ENCODE measurements around the gene FAM120B. TPM values are rescaled to one million over a fixed set of nuclear protein-coding genes. Genes with fewer than 3 reads are reported as not detected.

The FAM120B gene
- total RNA-seq, 1 donor from 2014 or later, result 19.7 TPM

GRCh38 chr6:170438402-170438753 lies 131.8 kb downstream of the FAM120B start:
- no peaks in the 10 kb centered on the region for H3K36me3 ChIP-seq
- TF ChIP-seq EZH2 (IDR thresholded peaks at IDR 0.05) (no peak), CTCF (IDR thresholded peaks at IDR 0.05) (no peak), EZH2phosphoT487 (IDR thresholded peaks at IDR 0.05) (no peak)
- Mint-ChIP-seq H3K27ac (peak overlapping the region; percentile 99), H3K27me3 (ENCODE audit: insufficient read depth, low read depth) (peaks cover 12% of the 10 kb centered on the region), H3K4me1 (peaks cover 58% of the 10 kb centered on the region), H3K9me3 (peaks cover 12% of the 10 kb centered on the region), H3K36me3 (peaks cover 2% of the 10 kb centered on the region), H3K4me3 (peak overlapping the region; percentile 75)
- H3K4me2 ChIP-seq, result peak overlapping the region; percentile 9
- H3K9ac ChIP-seq, result no peak overlapping the region
- H4K20me1 ChIP-seq (ENCODE audit: low read depth), result no peaks in the 10 kb centered on the region
- peaks cover 12% of the 10 kb centered on the region for H3F3A ChIP-seq (ENCODE audit: low read depth)
- H3K4me3 ChIP-seq, result no peak overlapping the region
- H3K27me3 ChIP-seq, result no peaks in the 10 kb centered on the region
- H3K4me1 ChIP-seq, result peaks cover 40% of the 10 kb centered on the region
- H3K79me2 ChIP-seq (ENCODE audit: low read depth), result no peaks in the 10 kb centered on the region
- peak overlapping the region; percentile 0 for H2AFZ ChIP-seq (replicated peaks)
- H3K9me3 ChIP-seq (ENCODE audit: low read depth), result no peaks in the 10 kb centered on the region
- DNase-seq (ENCODE audit: low spot score), result peak; percentile 96
- peak overlapping the region; percentile 59 for H3K27ac ChIP-seq

- Histone ChIP-seq H3K9ac (no peak overlapping the region), H3K27me3 (no peaks in the 10 kb centered on the region), H3K36me3 (no peaks in the 10 kb centered on the region), H3K4me3 (no peak overlapping the region), H2AFZ (replicated peaks) (no peak overlapping the region), H4K20me1 (ENCODE audit: low read depth) (no peaks in the 10 kb centered on the region), H3K27ac (no peak overlapping the region), H3K9me3 (ENCODE audit: low read depth) (no peaks in the 10 kb centered on the region), H3K4me1 (peaks cover 37% of the 10 kb centered on the region), H3K79me2 (ENCODE audit: low read depth) (no peaks in the 10 kb centered on the region), H3F3A (ENCODE audit: low read depth) (peaks cover 12% of the 10 kb centered on the region), H3K4me2 (peak overlapping the region; percentile 9)
- H3K27ac Mint-ChIP-seq, result peak overlapping the region; percentile 95
- peaks cover 2% of the 10 kb centered on the region for H3K36me3 Mint-ChIP-seq
- peaks cover 14% of the 10 kb centered on the region for H3K27me3 Mint-ChIP-seq (ENCODE audit: insufficient read depth, low read depth)
- TF ChIP-seq EZH2 (IDR thresholded peaks at IDR 0.05), result no peak
- no peak for TF ChIP-seq CTCF (IDR thresholded peaks at IDR 0.05)
- TF ChIP-seq EZH2phosphoT487 (IDR thresholded peaks at IDR 0.05), result no peak
- peaks cover 12% of the 10 kb centered on the region for H3K9me3 Mint-ChIP-seq
- peak overlapping the region; percentile 28 for H3K4me3 Mint-ChIP-seq
- peaks cover 60% of the 10 kb centered on the region for H3K4me1 Mint-ChIP-seq
- DNase-seq (ENCODE audit: low spot score), result no peak
These were observed 132.3 kb downstream of the FAM120B start for GRCh38 chr6:170438861-170439260.

- no peaks in the 10 kb centered on the region for H3K36me3 ChIP-seq
- no peak overlapping the region for H3K9ac ChIP-seq
- no peaks in the 10 kb centered on the region for H3K9me3 ChIP-seq (ENCODE audit: low read depth)
- DNase-seq (ENCODE audit: low spot score), result no peak
- H3K4me3 Mint-ChIP-seq, result peak overlapping the region; percentile 28
- H3K4me1 Mint-ChIP-seq, result peaks cover 59% of the 10 kb centered on the region
- peak overlapping the region; percentile 9 for H3K4me2 ChIP-seq
- peaks cover 12% of the 10 kb centered on the region for H3K9me3 Mint-ChIP-seq
- peaks cover 12% of the 10 kb centered on the region for H3F3A ChIP-seq (ENCODE audit: low read depth)
- H3K4me3 ChIP-seq, result no peak overlapping the region
- TF ChIP-seq EZH2 (IDR thresholded peaks at IDR 0.05) (no peak), CTCF (IDR thresholded peaks at IDR 0.05) (no peak), EZH2phosphoT487 (IDR thresholded peaks at IDR 0.05) (no peak)
- H3K36me3 Mint-ChIP-seq, result peaks cover 2% of the 10 kb centered on the region
- H3K27ac ChIP-seq, result no peak overlapping the region
- H2AFZ ChIP-seq (replicated peaks), result no peak overlapping the region
- H3K27ac Mint-ChIP-seq, result peak overlapping the region; percentile 95
- H3K4me1 ChIP-seq, result peaks cover 31% of the 10 kb centered on the region
- no peaks in the 10 kb centered on the region for H3K79me2 ChIP-seq (ENCODE audit: low read depth)
- H4K20me1 ChIP-seq (ENCODE audit: low read depth), result no peaks in the 10 kb centered on the region
- H3K27me3 ChIP-seq, result no peaks in the 10 kb centered on the region
- peaks cover 14% of the 10 kb centered on the region for H3K27me3 Mint-ChIP-seq (ENCODE audit: insufficient read depth, low read depth)
These were observed 133.1 kb downstream of the FAM120B start for GRCh38 chr6:170439366-170440361.
